HepG2 (cell line): ENCODE data around the gene GYG1. TPM values are rescaled to one million over a fixed set of nuclear protein-coding genes. Genes with fewer than 3 reads are reported as not detected.
A peak's percentile ranks its signal among the peaks of the same experiment; 100 is the strongest.

Source experiments
- CEBPG ChIP-seq: IDR thresholded peaks from 2 replicates; pipeline ENCODE4 v1.6.1; 2016
- ELF4 ChIP-seq: sonication (generic); formaldehyde crosslinking; IDR thresholded peaks from 2 replicates; pipeline ENCODE4 v1.5.0; 2020; ENCODE audit warnings: missing genetic modification reagents, mild to moderate bottlenecking, moderate library complexity, borderline replicate concordance
- ETV5 ChIP-seq: IDR thresholded peaks from 2 replicates; pipeline ENCODE4 v1.6.1; 2018; ENCODE audit warnings: missing biosample characterization, missing genetic modification reagents, inconsistent platforms, borderline replicate concordance
- MEF2D ChIP-seq: sonication (generic); formaldehyde crosslinking; IDR thresholded peaks from 2 replicates; pipeline ENCODE4 v1.5.1; 2020; ENCODE audit warnings: mild to moderate bottlenecking, missing genetic modification reagents
- POLR2A ChIP-seq, 2 experiments: IDR thresholded peaks; 2 replicates each; pipeline ENCODE4 v1.6.1; 2011; ENCODE audit warnings: low read depth in 2 of 2, low read length in 2 of 2, mild to moderate bottlenecking in 1 of 2, moderate library complexity in 1 of 2; ENCODE audit not compliant: insufficient read depth in 1 of 2
- SMAD3 ChIP-seq: sonication (generic); formaldehyde crosslinking; IDR thresholded peaks from 2 replicates; pipeline ENCODE4 v1.4.0; 2020; ENCODE audit warnings: missing genetic modification reagents
- SP4 ChIP-seq: sonication (generic); formaldehyde crosslinking; IDR thresholded peaks from 2 replicates; pipeline ENCODE4 v1.8.1; 2023; ENCODE audit warnings: mild to moderate bottlenecking, missing genetic modification reagents
- ZNF501 ChIP-seq: sonication (generic); formaldehyde crosslinking; IDR thresholded peaks from 2 replicates; pipeline ENCODE4 v1.5.1; 2020; ENCODE audit warnings: mild to moderate bottlenecking, moderate library complexity, missing genetic modification reagents
- ZNF546 ChIP-seq: sonication (generic); formaldehyde crosslinking; conservative IDR thresholded peaks from 2 replicates; pipeline ENCODE4 v1.8.1; 2023; ENCODE audit warnings: mild to moderate bottlenecking, missing genetic modification reagents
- ZNF713 ChIP-seq: sonication (generic); formaldehyde crosslinking; IDR thresholded peaks from 2 replicates; pipeline ENCODE4 v1.4.0; 2020; ENCODE audit warnings: mild to moderate bottlenecking, missing genetic modification reagents
- polyA plus RNA-seq, 8 experiments: library from polyadenylated mRNA; depleted of rRNA in 3 of 8; stranded (reverse) in 7 of 8; unstranded in 1 of 8; fragments of >200 nt; fragmentation: Illumina TruSeq in 4 of 8; extraction: Trizol in 4 of 8; gene quantifications; 2 replicates each; pipeline versions ENCODE4 v1.2.1 to v1.2.3, GENCODE V29; 2011 to 2016; ENCODE audit warnings: low read depth in 4 of 8, missing spikeins in 1 of 8, mixed read lengths in 1 of 8; ENCODE audit not compliant: insufficient read depth in 1 of 8
- total RNA-seq, 5 experiments: library from RNA; depleted of rRNA; stranded (reverse); fragments of >200 nt; fragmentation: Illumina TruSeq; extraction: Trizol; gene quantifications; 2 replicates each; pipeline ENCODE4 v1.2.3, GENCODE V29; 2016; ENCODE audit warnings: low read depth in 1 of 5
- TF ChIP-seq, protein P1 (sequence below): sonication (generic); formaldehyde crosslinking; conservative IDR thresholded peaks from 2 replicates; pipeline ENCODE4 v1.5.0; 2020; ENCODE audit warnings: missing genetic modification reagents
- TF ChIP-seq, protein P2 (sequence below): sonication (generic); formaldehyde crosslinking; IDR thresholded peaks from 2 replicates; pipeline ENCODE4 v1.8.0; 2023; ENCODE audit warnings: mild to moderate bottlenecking, missing genetic modification reagents
- TF ChIP-seq, protein P3 (sequence below): IDR thresholded peaks from 2 replicates; pipeline ENCODE4 v1.6.1; 2016; ENCODE audit warnings: missing genetic modification reagents, missing compliant biosample characterization
- TF ChIP-seq, protein P4 (sequence below): sonication (generic); formaldehyde crosslinking; IDR thresholded peaks from 2 replicates; pipeline ENCODE4 v1.5.0; 2020; ENCODE audit warnings: mild to moderate bottlenecking, missing genetic modification reagents

GYG1 gene
- total and polyA plus RNA-seq, 2 of the 13 experiments (the other 11 are each of a cell fraction or from before 2014, with no cell fraction given), result 15.7 to 28.1 TPM

DNA sequence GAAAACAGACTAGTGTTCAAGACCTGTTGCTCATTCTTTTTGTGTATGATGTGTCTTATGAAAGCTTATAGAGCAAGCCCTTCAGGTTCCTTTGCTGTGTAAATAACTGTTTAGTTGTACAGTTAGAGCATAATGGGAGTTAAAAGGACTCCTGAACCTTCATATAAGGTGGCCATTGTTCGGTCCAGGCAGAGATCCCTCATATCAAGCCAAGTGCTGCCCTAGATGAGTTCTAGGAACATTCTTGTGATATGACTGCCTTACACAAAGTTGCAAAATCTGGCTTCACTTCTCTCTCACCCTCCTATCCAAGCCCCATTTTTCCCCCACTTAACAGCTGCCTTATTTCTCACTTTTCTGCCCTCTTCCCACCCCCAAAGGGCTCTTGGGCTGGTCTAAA lies 26.9 kb downstream of the GYG1 start (continued):
- TF ChIP-seq, protein P1, sequence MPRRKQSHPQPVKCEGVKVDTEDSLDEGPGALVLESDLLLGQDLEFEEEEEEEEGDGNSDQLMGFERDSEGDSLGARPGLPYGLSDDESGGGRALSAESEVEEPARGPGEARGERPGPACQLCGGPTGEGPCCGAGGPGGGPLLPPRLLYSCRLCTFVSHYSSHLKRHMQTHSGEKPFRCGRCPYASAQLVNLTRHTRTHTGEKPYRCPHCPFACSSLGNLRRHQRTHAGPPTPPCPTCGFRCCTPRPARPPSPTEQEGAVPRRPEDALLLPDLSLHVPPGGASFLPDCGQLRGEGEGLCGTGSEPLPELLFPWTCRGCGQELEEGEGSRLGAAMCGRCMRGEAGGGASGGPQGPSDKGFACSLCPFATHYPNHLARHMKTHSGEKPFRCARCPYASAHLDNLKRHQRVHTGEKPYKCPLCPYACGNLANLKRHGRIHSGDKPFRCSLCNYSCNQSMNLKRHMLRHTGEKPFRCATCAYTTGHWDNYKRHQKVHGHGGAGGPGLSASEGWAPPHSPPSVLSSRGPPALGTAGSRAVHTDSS (CRISPR knock-in tag), result no peak
- TF ChIP-seq MEF2D, result no peak
- TF ChIP-seq, protein P2, sequence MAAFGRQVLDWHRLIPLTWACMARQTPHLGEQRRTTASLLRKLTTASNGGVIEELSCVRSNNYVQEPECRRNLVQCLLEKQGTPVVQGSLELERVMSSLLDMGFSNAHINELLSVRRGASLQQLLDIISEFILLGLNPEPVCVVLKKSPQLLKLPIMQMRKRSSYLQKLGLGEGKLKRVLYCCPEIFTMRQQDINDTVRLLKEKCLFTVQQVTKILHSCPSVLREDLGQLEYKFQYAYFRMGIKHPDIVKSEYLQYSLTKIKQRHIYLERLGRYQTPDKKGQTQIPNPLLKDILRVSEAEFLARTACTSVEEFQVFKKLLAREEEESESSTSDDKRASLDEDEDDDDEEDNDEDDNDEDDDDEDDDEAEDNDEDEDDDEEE, result no peak
- no peak for TF ChIP-seq ZNF546 (CRISPR knock-in tag)
- TF ChIP-seq, protein P3, sequence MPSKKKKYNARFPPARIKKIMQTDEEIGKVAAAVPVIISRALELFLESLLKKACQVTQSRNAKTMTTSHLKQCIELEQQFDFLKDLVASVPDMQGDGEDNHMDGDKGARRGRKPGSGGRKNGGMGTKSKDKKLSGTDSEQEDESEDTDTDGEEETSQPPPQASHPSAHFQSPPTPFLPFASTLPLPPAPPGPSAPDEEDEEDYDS (CRISPR knock-in tag), result peak; percentile 13; the same call in 1 of the 2 replicates
- no peak for TF ChIP-seq ELF4 (CRISPR knock-in tag)
- TF ChIP-seq ZNF713, result no peak
- no peak for TF ChIP-seq ETV5 (CRISPR knock-in tag)
- TF ChIP-seq POLR2A (IDR thresholded peaks at IDR 0.05; ENCODE audit: insufficient read depth in 1 of 2, low read depth in 2 of 2, low read length in 2 of 2), result no peak
- peak; percentile 53 for TF ChIP-seq CEBPG (CRISPR knock-in tag)
- TF ChIP-seq, protein P4, sequence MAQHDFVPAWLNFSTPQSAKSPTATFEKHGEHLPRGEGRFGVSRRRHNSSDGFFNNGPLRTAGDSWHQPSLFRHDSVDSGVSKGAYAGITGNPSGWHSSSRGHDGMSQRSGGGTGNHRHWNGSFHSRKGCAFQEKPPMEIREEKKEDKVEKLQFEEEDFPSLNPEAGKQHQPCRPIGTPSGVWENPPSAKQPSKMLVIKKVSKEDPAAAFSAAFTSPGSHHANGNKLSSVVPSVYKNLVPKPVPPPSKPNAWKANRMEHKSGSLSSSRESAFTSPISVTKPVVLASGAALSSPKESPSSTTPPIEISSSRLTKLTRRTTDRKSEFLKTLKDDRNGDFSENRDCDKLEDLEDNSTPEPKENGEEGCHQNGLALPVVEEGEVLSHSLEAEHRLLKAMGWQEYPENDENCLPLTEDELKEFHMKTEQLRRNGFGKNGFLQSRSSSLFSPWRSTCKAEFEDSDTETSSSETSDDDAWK (CRISPR knock-in tag), result no peak
- TF ChIP-seq SP4 (CRISPR knock-in tag), result no peak
- no peak for TF ChIP-seq ZNF501 (CRISPR knock-in tag)
- no peak for TF ChIP-seq SMAD3 (CRISPR knock-in tag)
- TF ChIP-seq, all 625 proteins: peak for 27
